H1 (cell line): Measurements from ENCODE around the gene SCAMP3. TPM values are rescaled to one million over a fixed set of nuclear protein-coding genes. Genes with fewer than 3 reads are reported as not detected.

Source experiments
- CTCF ChIA-PET: fragments of 300-600 bp; sonication (Branson Sonifier 250); formaldehyde crosslinking; loops from one replicate; lab custom pipeline; 2021; ENCODE audit not compliant: partially characterized antibody; lab: Charles Lee
- POLR2A ChIA-PET: fragments of 300-600 bp; sonication (Branson Sonifier 250); formaldehyde crosslinking; loops from one replicate; lab custom pipeline; 2021; ENCODE audit warnings: inconsistent platforms; ENCODE audit not compliant: partially characterized antibody; lab: Charles Lee
- DNase-seq, 2 experiments: peaks; one replicate each; pipeline versions ENCODE4 v3.0.0 to v3.0.0-alpha.2; 2010 to 2022; ENCODE audit warnings: low spot score in 2 of 2, low read depth in 1 of 2, mixed read lengths in 1 of 2
- FAIRE-seq: peaks from 2 replicates; lab custom pipeline; 2011; peaks lifted over from hg19 to GRCh38; lab: Jason Lieb, UNC
- H2AFZ ChIP-seq: 2 replicates; pipeline ENCODE4 v1.8.1; 2012; ENCODE audit warnings: low read length, inconsistent platforms
- H2AK5ac ChIP-seq: 2 replicates; pipeline ENCODE4 v1.6.1; 2013; ENCODE audit warnings: low read depth, low read length
- H2BK120ac ChIP-seq: replicated peaks from 2 replicates; pipeline ENCODE3; 2013; ENCODE audit warnings: low read depth, low read length, inconsistent platforms
- H2BK12ac ChIP-seq: 2 replicates; pipeline ENCODE4 v1.6.1; 2013; ENCODE audit warnings: low read depth, low read length
- H2BK15ac ChIP-seq: 2 replicates; pipeline ENCODE4 v1.6.1; 2013; ENCODE audit warnings: low read length
- H2BK20ac ChIP-seq: 2 replicates; pipeline ENCODE4 v1.6.1; 2013; ENCODE audit warnings: low read length
- H2BK5ac ChIP-seq: 2 replicates; pipeline ENCODE4 v1.6.1; 2013; ENCODE audit warnings: low read depth, low read length
- H3K14ac ChIP-seq: 2 replicates; pipeline ENCODE4 v1.6.1; 2013; ENCODE audit warnings: inconsistent platforms; ENCODE audit not compliant: insufficient read length
- H3K18ac ChIP-seq: 2 replicates; pipeline ENCODE4 v1.6.1; 2013; ENCODE audit warnings: low read length; ENCODE audit errors: extremely low read depth
- H3K23ac ChIP-seq: 2 replicates; pipeline ENCODE4 v1.6.1; 2013; ENCODE audit warnings: inconsistent platforms; ENCODE audit not compliant: insufficient read length
- H3K23me2 ChIP-seq: 2 replicates; pipeline ENCODE4 v1.6.1; 2013; ENCODE audit warnings: low read depth, low read length
- H3K27ac ChIP-seq: 2 replicates; pipeline ENCODE4 v1.6.1; 2011; ENCODE audit warnings: low read depth, low read length, inconsistent platforms
- H3K27me3 ChIP-seq, 4 experiments: replicated peaks in 1 of 4; 1 replicate in 1 of 4; 2 replicates in 3 of 4; pipeline versions ENCODE4 v1.6.1 to v1.8.1; 2011 to 2013; ENCODE audit warnings: low read length in 3 of 4, mild to moderate bottlenecking in 3 of 4, inconsistent platforms in 2 of 4, mixed read lengths in 2 of 4, moderate library complexity in 1 of 4; ENCODE audit not compliant: control insufficient read depth in 3 of 4, insufficient read depth in 3 of 4; ENCODE audit errors: extremely low read depth in 1 of 4
- H3K36me3 ChIP-seq, 4 experiments: 2 replicates each; pipeline versions ENCODE4 v1.6.1 to v1.8.1; 2011 to 2013; ENCODE audit warnings: mild to moderate bottlenecking in 4 of 4, low read length in 3 of 4, moderate library complexity in 2 of 4, control low read depth in 1 of 4, inconsistent platforms in 1 of 4; ENCODE audit not compliant: insufficient read depth in 4 of 4, control insufficient read depth in 2 of 4
- H3K4ac ChIP-seq: replicated peaks from 2 replicates; pipeline ENCODE3; 2013; ENCODE audit warnings: low read length, low read depth, mixed read lengths, inconsistent platforms; ENCODE audit not compliant: insufficient read length
- H3K4me1 ChIP-seq, 4 experiments: replicated peaks in 1 of 4; 1 replicate in 1 of 4; 2 replicates in 3 of 4; pipeline versions ENCODE4 v1.6.1 to v1.8.1; 2011 to 2013; ENCODE audit warnings: low read length in 3 of 4, inconsistent platforms in 2 of 4, mixed read lengths in 1 of 4; ENCODE audit not compliant: insufficient read depth in 4 of 4, control insufficient read depth in 3 of 4
- H3K4me2 ChIP-seq, 2 experiments: 2 replicates each; pipeline versions ENCODE4 v1.6.1 to v1.8.1; 2011 to 2013; ENCODE audit warnings: low read depth in 2 of 2, low read length in 2 of 2, control low read depth in 1 of 2, inconsistent platforms in 1 of 2, mild to moderate bottlenecking in 1 of 2; ENCODE audit not compliant: insufficient read depth in 1 of 2
- H3K4me3 ChIP-seq, 4 experiments: fragments of 200-600, 300-600 bp in 1 of 4; sonication (generic), shearing (Covaris generic), sonication (Bioruptor Twin) in 1 of 4; 2 replicates each; pipeline versions ENCODE4 v1.5.1 to v1.8.1; 2011 to 2016; ENCODE audit warnings: low read length in 4 of 4, low read depth in 3 of 4, control low read depth in 2 of 4, inconsistent platforms in 2 of 4, mild to moderate bottlenecking in 2 of 4, mixed read lengths in 1 of 4, moderate library complexity in 1 of 4; ENCODE audit not compliant: insufficient read depth in 2 of 4; ENCODE audit errors: extremely low read depth in 1 of 4
- H3K56ac ChIP-seq: replicated peaks from 2 replicates; pipeline ENCODE3; 2013; ENCODE audit warnings: low read depth, mild to moderate bottlenecking, mixed read lengths, low read length, inconsistent platforms; ENCODE audit not compliant: insufficient read length
- H3K79me1 ChIP-seq: 2 replicates; pipeline ENCODE4 v1.6.1; 2013; ENCODE audit warnings: low read depth, low read length, control low read depth
- H3K79me2 ChIP-seq, 2 experiments: 2 replicates each; pipeline versions ENCODE4 v1.6.1 to v1.8.1; 2012 to 2013; ENCODE audit warnings: low read length in 2 of 2, mild to moderate bottlenecking in 2 of 2, inconsistent platforms in 1 of 2; ENCODE audit not compliant: insufficient read depth in 2 of 2, control insufficient read depth in 1 of 2
- H3K9ac ChIP-seq, 4 experiments: replicated peaks in 1 of 4; 1 replicate in 1 of 4; 2 replicates in 3 of 4; pipeline versions ENCODE4 v1.6.1 to v1.8.1; 2011 to 2013; ENCODE audit warnings: low read depth in 3 of 4, low read length in 3 of 4, control low read depth in 2 of 4, mild to moderate bottlenecking in 2 of 4, moderate library complexity in 2 of 4, inconsistent platforms in 1 of 4; ENCODE audit errors: extremely low read depth in 1 of 4
- H3K9me3 ChIP-seq, 2 experiments: 2 replicates each; pipeline versions ENCODE4 v1.6.1 to v1.8.1; 2012 to 2013; ENCODE audit warnings: mild to moderate bottlenecking in 2 of 2, moderate library complexity in 2 of 2, control low read depth in 1 of 2, inconsistent platforms in 1 of 2, low read depth in 1 of 2, low read length in 1 of 2, mixed read lengths in 1 of 2; ENCODE audit not compliant: insufficient read depth in 2 of 2
- H4K20me1 ChIP-seq, 2 experiments: replicated peaks in 1 of 2; 2 replicates each; pipeline versions ENCODE3 to v1.8.1; 2011 to 2013; ENCODE audit warnings: inconsistent platforms in 2 of 2, low read length in 2 of 2, mild to moderate bottlenecking in 1 of 2; ENCODE audit not compliant: insufficient read depth in 2 of 2, control insufficient read depth in 1 of 2
- H4K5ac ChIP-seq: 2 replicates; pipeline ENCODE4 v1.6.1; 2013; ENCODE audit warnings: low read length, low read depth, mixed read lengths, inconsistent platforms; ENCODE audit not compliant: insufficient read length
- H4K8ac ChIP-seq: 2 replicates; pipeline ENCODE4 v1.8.0; 2013; ENCODE audit warnings: mild to moderate bottlenecking, moderate library complexity, low read length, inconsistent platforms; ENCODE audit not compliant: insufficient read depth; ENCODE audit errors: extremely low read depth
- H4K91ac ChIP-seq: replicated peaks from 2 replicates; pipeline ENCODE3; 2013; ENCODE audit warnings: low read length, mixed read lengths, inconsistent platforms; ENCODE audit not compliant: insufficient read length
- ASH2L ChIP-seq: fragments of 200-600, 300-600 bp; sonication (generic); IDR thresholded peaks from one replicate; pipeline ENCODE4 v1.7.1; 2017; ENCODE audit warnings: low read length
- BCL11A ChIP-seq, 2 experiments: IDR thresholded peaks; one replicate each; pipeline ENCODE4 v1.6.1; 2011; ENCODE audit warnings: low read depth in 2 of 2, low read length in 2 of 2, mild to moderate bottlenecking in 2 of 2
- CREB1 ChIP-seq: IDR thresholded peaks from 2 replicates; pipeline ENCODE4 v1.6.1; 2012; ENCODE audit warnings: inconsistent platforms
- CTBP2 ChIP-seq: IDR thresholded peaks from 2 replicates; pipeline ENCODE4 v1.7.0; 2011; ENCODE audit warnings: borderline replicate concordance, mild to moderate bottlenecking, moderate library complexity, mixed read lengths, low read length; ENCODE audit not compliant: insufficient read depth, insufficient read length
- FOSL1 ChIP-seq: IDR thresholded peaks from 2 replicates; pipeline ENCODE4 v1.6.1; 2011; ENCODE audit warnings: mild to moderate bottlenecking, low read depth, low read length, moderate library complexity; ENCODE audit not compliant: insufficient read depth
- JUN ChIP-seq: IDR thresholded peaks from 2 replicates; pipeline ENCODE4 v1.6.1; 2011; ENCODE audit warnings: low read depth, mild to moderate bottlenecking, improper control_type of control experiment, low read length
- POLR2AphosphoS5 ChIP-seq: IDR thresholded peaks from 2 replicates; pipeline ENCODE4 v1.6.1; 2011; ENCODE audit warnings: low read depth, low read length
- RNF2 ChIP-seq: fragments of 200-900, 300-1000 bp; sonication (generic); IDR thresholded peaks from 2 replicates; pipeline ENCODE4 v1.7.1; 2016; ENCODE audit warnings: borderline replicate concordance, low read depth, mild to moderate bottlenecking, antibody characterized with exemption, low read length; ENCODE audit not compliant: poor library complexity, severe bottlenecking; ENCODE audit errors: missing control alignments
- SIRT6 ChIP-seq: IDR thresholded peaks from one replicate; pipeline ENCODE4 v1.7.1; 2012; ENCODE audit warnings: low read length, inconsistent platforms
- YY1 ChIP-seq: IDR thresholded peaks from 2 replicates; pipeline ENCODE4 v1.6.1; 2011; ENCODE audit warnings: low read depth, mild to moderate bottlenecking, low read length
- WGBS, 2 experiments: shearing (Covaris generic) in 1 of 2; methylation state at CpG; one replicate each; pipeline versions ENCODE4 v1.1.6 to v1.1.7; 2013 to 2015; ENCODE audit warnings: low lambda C conversion rate in 2 of 2, mixed read lengths in 2 of 2, inconsistent platforms in 1 of 2, low coverage in 1 of 2, missing lambda C conversion rate in 1 of 2; ENCODE audit not compliant: insufficient replicate concordance in 2 of 2, insufficient coverage in 1 of 2, insufficient read length in 1 of 2; ENCODE audit errors: extremely low coverage in 1 of 2, missing lambda C conversion rate in 1 of 2; 5-methylcytosine and 5-hydroxymethylcytosine counted together
- polyA plus RNA-seq, 7 experiments: library from polyadenylated mRNA; depleted of rRNA in 3 of 7; stranded (reverse) in 5 of 7; unstranded in 2 of 7; fragments of >200 nt in 5 of 7; fragments of 200-250 nt in 2 of 7; gene quantifications; 1 replicate in 5 of 7; 2 replicates in 1 of 7; 4 replicates in 1 of 7; pipeline versions ENCODE4 v1.2.1 to v1.2.3, GENCODE V29; 2011 to 2013; ENCODE audit warnings: missing spikeins in 2 of 7, mixed read lengths in 2 of 7
- total RNA-seq: library from RNA; stranded (reverse); fragmentation: NEBNext Ultra II Directional; extraction: Animal tissue kit (Norgen Biotek cat#: 25700); gene quantifications from 2 replicates; pipeline ENCODE4 v1.2.1, GENCODE V29; 2021
- TF ChIP-seq, protein P1 (sequence below), 3 experiments: IDR thresholded peaks; 1 replicate in 2 of 3; 2 replicates in 1 of 3; pipeline versions ENCODE4 v1.5.1 to v1.6.1; 2011; ENCODE audit warnings: low read length in 3 of 3, mild to moderate bottlenecking in 3 of 3, inconsistent platforms in 2 of 3, low read depth in 1 of 3, moderate library complexity in 1 of 3; ENCODE audit not compliant: insufficient read depth in 1 of 3; ENCODE audit errors: control extremely low read depth in 1 of 3

SCAMP3 gene
- total and polyA plus RNA-seq, 2 of the 8 experiments (the other 6 are each of a cell fraction or from before 2014, with no cell fraction given): 48.9 to 143 TPM

DNA sequence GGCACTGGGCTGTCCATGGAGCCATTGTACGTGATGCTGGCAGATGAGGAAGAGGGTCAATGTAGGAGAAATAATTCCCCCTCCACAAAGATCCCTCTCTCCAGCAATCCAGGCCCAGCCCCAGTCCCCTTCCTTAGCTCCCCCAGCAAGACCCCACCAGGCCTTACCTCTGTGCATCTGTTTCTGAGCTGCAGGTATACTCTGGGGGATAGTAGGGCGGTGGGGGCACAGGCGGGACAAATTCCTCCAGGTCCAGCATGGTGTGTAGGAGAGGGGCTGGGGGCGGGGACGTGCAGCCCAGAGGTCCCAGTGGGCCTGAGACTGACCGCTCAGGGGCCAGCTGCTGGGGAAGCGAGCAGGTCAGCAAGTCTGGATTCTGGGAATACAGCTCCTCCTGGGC lies 10.6 kb downstream of the SCAMP3 start:
- H4K20me1 ChIP-seq: peaks cover 0 to 9% of the 10 kb centered on the region in 2 experiments
- 0 out of 2 replicates have a peak overlapping the region, but pooled peaks have one; percentile 20 for H2BK12ac ChIP-seq
- H4K5ac ChIP-seq: no peak overlapping the region
- no peak overlapping the region for H2BK15ac ChIP-seq
- 99% methylated on average over 7 of the region's 7 CpGs; no CpG with 5 or more reads in 1 of the 2 experiments for WGBS, 2 experiments
- no peak overlapping the region for H3K23ac ChIP-seq
- H3K23me2 ChIP-seq: peaks cover 12% of the 10 kb centered on the region; the same call in 1 of the 2 replicates
- H2BK5ac ChIP-seq: no peak overlapping the region
- H2AFZ ChIP-seq: no peak overlapping the region
- TF ChIP-seq JUN (no peak), ASH2L (no peak), FOSL1 (no peak), CTBP2 (no peak), BCL11A (IDR thresholded peaks at IDR 0.05; ENCODE audit: low read depth in 2 of 2, low read length in 2 of 2) (no peak), YY1 (no peak), RNF2 (no peak), POLR2AphosphoS5 (no peak), CREB1 (no peak), SIRT6 (no peak)
- TF ChIP-seq, protein P1, sequence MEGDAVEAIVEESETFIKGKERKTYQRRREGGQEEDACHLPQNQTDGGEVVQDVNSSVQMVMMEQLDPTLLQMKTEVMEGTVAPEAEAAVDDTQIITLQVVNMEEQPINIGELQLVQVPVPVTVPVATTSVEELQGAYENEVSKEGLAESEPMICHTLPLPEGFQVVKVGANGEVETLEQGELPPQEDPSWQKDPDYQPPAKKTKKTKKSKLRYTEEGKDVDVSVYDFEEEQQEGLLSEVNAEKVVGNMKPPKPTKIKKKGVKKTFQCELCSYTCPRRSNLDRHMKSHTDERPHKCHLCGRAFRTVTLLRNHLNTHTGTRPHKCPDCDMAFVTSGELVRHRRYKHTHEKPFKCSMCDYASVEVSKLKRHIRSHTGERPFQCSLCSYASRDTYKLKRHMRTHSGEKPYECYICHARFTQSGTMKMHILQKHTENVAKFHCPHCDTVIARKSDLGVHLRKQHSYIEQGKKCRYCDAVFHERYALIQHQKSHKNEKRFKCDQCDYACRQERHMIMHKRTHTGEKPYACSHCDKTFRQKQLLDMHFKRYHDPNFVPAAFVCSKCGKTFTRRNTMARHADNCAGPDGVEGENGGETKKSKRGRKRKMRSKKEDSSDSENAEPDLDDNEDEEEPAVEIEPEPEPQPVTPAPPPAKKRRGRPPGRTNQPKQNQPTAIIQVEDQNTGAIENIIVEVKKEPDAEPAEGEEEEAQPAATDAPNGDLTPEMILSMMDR (IDR thresholded peaks at IDR 0.05; ENCODE audit: control extremely low read depth in 1 of 3, insufficient read depth in 1 of 3, low read depth in 1 of 3, low read length in 3 of 3): no peak
- H3K4me3 ChIP-seq: no peak overlapping the region
- H3K79me2 ChIP-seq: 0 out of 4 replicates have a peak, but pooled peaks cover 0 to 3% of the 10 kb centered on the region in 2 experiments
- ChIA-PET CTCF (interaction anchor here (0.6 to 15.2 kb wide), 48 partner anchors 9 to 1639 kb away, joined by 3 to 227 read pairs (median 7); partner anchors contain the start of genes ASH1L, CLK2, FDPS and HCN3), POLR2A (interaction anchor here (0.6 to 7.1 kb wide), 14 partner anchors 9 to 334 kb away, joined by 3 to 48 read pairs (median 6); partner anchors contain the start of genes CLK2, HCN3, RUSC1 and SCAMP3)
- no peak overlapping the region for H2BK120ac ChIP-seq
- no peak overlapping the region for H4K8ac ChIP-seq
- no peaks in the 10 kb centered on the region for H3K9me3 ChIP-seq
- H3K56ac ChIP-seq: no peak overlapping the region
- no peak overlapping the region for H2AK5ac ChIP-seq
- no peak overlapping the region for H2BK20ac ChIP-seq
- H3K4me2 ChIP-seq: no peak overlapping the region
- DNase-seq: no peak
- FAIRE-seq: no peak
- peaks cover 0 to 26% (median 16%) of the 10 kb centered on the region in 4 experiments; a peak in 6 of 7 replicates for H3K4me1 ChIP-seq
- no peak overlapping the region for H3K4ac ChIP-seq
- no peaks in the 10 kb centered on the region for H3K79me1 ChIP-seq
- no peak overlapping the region for H3K27ac ChIP-seq
- no peak overlapping the region for H3K18ac ChIP-seq
- H4K91ac ChIP-seq: no peak overlapping the region
- H3K9ac ChIP-seq: no peak overlapping the region
- no peak overlapping the region for H3K14ac ChIP-seq
- H3K36me3 ChIP-seq: peaks cover 0 to 9% (median 2%) of the 10 kb centered on the region in 4 experiments; a peak in 2 of 8 replicates
- 0 out of 7 replicates have a peak, but pooled peaks cover 0 to under 1% (median under 1%) of the 10 kb centered on the region in 4 experiments for H3K27me3 ChIP-seq
